MG63 (cell line): ENCODE results near the gene TNFRSF4. TPM values are rescaled to one million over a fixed set of nuclear protein-coding genes. Genes with fewer than 3 reads are reported as not detected.

Experiments
- DNase-seq: peaks from one replicate; pipeline ENCODE4 v3.0.0-alpha.2; 2020
- H3K27me3 ChIP-seq: fragments of 250-450 bp; sonication (Bioruptor Pico); 2 replicates; pipeline ENCODE4 v1.5.1; 2020; ENCODE audit warnings: mild to moderate bottlenecking, moderate library complexity
- H3K36me3 ChIP-seq: fragments of 250-450 bp; sonication (Bioruptor Pico); 2 replicates; pipeline ENCODE4 v1.5.1; 2020; ENCODE audit warnings: mild to moderate bottlenecking, moderate library complexity
- H3K4me3 ChIP-seq: fragments of 250-450 bp; sonication (Bioruptor Pico); 2 replicates; pipeline ENCODE4 v1.5.1; 2020; ENCODE audit warnings: mild to moderate bottlenecking, moderate library complexity
- H3K9me3 ChIP-seq: fragments of 250-450 bp; sonication (Bioruptor Pico); 2 replicates; pipeline ENCODE4 v1.5.1; 2020; ENCODE audit warnings: mild to moderate bottlenecking, moderate library complexity
- total RNA-seq: library from RNA; depleted of rRNA; stranded (reverse); fragments of >200 nt; shearing (Covaris generic); gene quantifications from 2 replicates; pipeline ENCODE4 v1.2.3, GENCODE V29; 2014; ENCODE audit warnings: low replicate concordance

The TNFRSF4 gene
- total RNA-seq, 1 experiment from 2014 or later: not detected

GRCh38 chr1:1237874-1238701 lies 24.1 kb upstream of the TNFRSF4 start:
- Histone ChIP-seq H3K9me3 (no peaks in the 10 kb centered on the region), H3K27me3 (no peaks in the 10 kb centered on the region), H3K4me3 (no peak overlapping the region), H3K36me3 (peaks cover 13% of the 10 kb centered on the region)
- no peak for DNase-seq

- no peak for DNase-seq
- Histone ChIP-seq H3K4me3 (no peak overlapping the region), H3K36me3 (peaks cover 13% of the 10 kb centered on the region), H3K27me3 (no peaks in the 10 kb centered on the region), H3K9me3 (no peaks in the 10 kb centered on the region)
Measured at GRCh38 chr1:1236945-1237873, 23.3 kb upstream of the TNFRSF4 start.

GRCh38 chr1:1236176-1236763 lies 22.3 kb upstream of the TNFRSF4 start:
- no peak overlapping the region for H3K4me3 ChIP-seq
- DNase-seq: no peak
- H3K9me3 ChIP-seq: no peaks in the 10 kb centered on the region

DNA sequence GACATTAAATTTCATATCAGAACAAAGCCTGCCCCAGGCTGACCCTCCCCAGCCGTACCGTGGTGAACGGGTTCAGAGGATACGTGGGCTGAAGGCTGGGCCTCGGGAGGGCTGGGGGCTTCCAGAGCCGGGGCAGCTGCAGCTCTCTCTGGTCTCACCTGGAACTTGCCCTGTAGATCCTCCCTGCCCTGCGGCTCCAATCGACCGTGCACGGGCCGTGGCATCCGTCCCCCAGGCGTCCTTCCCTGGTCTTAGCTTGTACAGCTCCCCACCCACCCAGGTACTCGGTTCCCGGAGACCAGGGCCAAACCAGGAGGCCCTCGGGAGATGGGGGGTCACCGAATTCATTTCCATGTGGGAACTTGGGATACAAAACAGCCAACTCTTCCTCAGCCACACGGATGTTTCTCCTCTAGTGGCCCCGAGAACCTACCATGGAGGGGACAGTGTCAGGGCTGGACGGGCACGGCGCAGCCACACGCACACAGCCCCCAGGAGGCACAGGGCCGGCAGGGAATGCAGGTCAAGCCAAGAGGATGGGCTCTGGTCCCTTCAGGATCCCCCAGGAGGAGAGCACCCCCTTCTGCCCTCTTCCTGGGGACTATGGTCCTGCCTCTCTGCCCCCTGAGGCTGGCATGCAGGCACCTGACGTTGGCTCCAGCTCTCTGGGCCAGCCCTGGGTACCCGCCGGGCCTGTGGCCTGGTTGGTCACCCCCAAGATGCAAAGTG lies 21.2 kb upstream of the TNFRSF4 start:
- H3K9me3 ChIP-seq: no peaks in the 10 kb centered on the region
- DNase-seq: no peak
- no peak overlapping the region for H3K4me3 ChIP-seq
- no peaks in the 10 kb centered on the region for H3K27me3 ChIP-seq
- peaks cover 18% of the 10 kb centered on the region for H3K36me3 ChIP-seq

More at GRCh38 chr1:1236176-1236763, 22.3 kb upstream of the TNFRSF4 start:
- peaks cover 16% of the 10 kb centered on the region for H3K36me3 ChIP-seq
- no peaks in the 10 kb centered on the region for H3K27me3 ChIP-seq

GRCh38 chr1:1234180-1234808 lies 20.3 kb upstream of the TNFRSF4 start:
- Histone ChIP-seq H3K27me3 (no peaks in the 10 kb centered on the region), H3K9me3 (no peaks in the 10 kb centered on the region), H3K36me3 (peaks cover 26% of the 10 kb centered on the region), H3K4me3 (no peak overlapping the region)
- DNase-seq: no peak

DNA sequence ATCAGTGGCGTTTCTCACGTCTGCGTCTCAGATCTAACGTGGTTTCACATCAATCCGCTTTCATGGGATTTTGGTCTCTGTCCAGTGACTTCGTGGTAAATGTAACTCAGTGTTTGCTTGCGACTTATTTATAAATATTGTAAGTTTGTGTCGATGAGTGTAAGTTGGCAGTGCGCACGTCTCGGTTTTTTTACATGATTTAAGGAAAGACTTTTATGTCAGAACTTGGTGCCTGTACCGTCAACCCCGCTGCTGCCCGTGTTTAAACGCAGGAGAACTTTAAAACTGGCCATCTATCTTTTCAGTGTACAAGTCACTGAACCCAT lies 19.6 kb upstream of the TNFRSF4 start:
- H3K27me3 ChIP-seq: no peaks in the 10 kb centered on the region
- no peaks in the 10 kb centered on the region for H3K9me3 ChIP-seq
- no peak overlapping the region for H3K4me3 ChIP-seq
- peaks cover 33% of the 10 kb centered on the region for H3K36me3 ChIP-seq
- no peak for DNase-seq

DNA sequence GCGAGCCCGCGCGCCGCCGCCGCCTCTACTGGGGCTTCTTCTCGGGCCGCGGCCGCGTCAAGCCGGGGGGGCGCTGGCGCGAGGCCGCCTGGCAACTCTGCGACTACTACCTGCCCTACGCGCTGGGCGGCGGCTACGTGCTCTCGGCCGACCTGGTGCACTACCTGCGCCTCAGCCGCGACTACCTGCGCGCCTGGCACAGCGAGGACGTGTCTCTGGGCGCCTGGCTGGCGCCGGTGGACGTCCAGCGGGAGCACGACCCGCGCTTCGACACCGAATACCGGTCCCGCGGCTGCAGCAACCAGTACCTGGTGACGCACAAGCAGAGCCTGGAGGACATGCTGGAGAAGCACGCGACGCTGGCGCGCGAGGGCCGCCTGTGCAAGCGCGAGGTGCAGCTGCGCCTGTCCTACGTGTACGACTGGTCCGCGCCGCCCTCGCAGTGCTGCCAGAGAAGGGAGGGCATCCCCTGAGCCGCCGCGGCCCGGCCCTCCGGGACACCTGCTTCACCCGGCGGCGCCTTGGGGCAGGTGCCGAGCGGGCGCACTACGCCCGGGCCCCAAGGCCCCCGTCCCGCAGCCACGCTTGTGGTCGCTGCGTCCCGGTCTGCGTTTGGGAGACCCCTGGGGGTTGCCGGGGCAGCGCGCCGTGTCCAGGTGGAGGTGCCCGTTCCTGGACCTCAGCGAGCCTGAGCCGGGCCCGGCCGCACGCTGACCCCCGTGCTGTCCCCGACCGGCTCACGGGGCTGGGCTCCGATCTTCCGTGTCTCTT lies 19.0 kb upstream of the TNFRSF4 start:
- DNase-seq: no peak
- peaks cover 39% of the 10 kb centered on the region for H3K36me3 ChIP-seq
- no peaks in the 10 kb centered on the region for H3K9me3 ChIP-seq
- H3K27me3 ChIP-seq: no peaks in the 10 kb centered on the region
- no peak overlapping the region; the same call in 1 of the 2 replicates for H3K4me3 ChIP-seq

DNA sequence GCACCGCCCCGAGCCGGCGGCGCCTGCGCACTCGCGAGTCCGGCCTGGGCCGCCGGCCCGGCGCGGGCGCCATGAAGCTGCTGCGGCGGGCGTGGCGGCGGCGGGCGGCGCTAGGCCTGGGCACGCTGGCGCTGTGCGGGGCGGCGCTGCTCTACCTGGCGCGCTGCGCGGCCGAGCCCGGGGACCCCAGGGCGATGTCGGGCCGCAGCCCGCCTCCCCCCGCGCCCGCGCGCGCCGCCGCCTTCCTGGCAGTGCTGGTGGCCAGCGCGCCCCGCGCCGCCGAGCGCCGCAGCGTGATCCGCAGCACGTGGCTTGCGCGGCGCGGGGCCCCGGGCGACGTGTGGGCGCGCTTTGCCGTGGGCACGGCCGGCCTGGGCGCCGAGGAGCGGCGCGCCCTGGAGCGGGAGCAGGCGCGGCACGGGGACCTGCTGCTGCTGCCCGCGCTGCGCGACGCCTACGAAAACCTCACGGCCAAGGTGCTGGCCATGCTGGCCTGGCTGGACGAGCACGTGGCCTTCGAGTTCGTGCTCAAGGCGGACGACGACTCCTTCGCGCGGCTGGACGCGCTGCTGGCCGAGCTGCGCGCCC lies 18.3 kb upstream of the TNFRSF4 start, which contains the start of gene B3GALT6:
B3GALT6 (plus strand) TSS at position 30 of the 588 bp plus-strand sequence; CDS start at position 72, 42 bp downstream.
- H3K4me3 ChIP-seq: peak within 1 kb of the TSS; percentile 83
- peaks cover 45% of the 10 kb centered on the region for H3K36me3 ChIP-seq
- no peak for DNase-seq
- H3K27me3 ChIP-seq: no peaks in the 10 kb centered on the region
- H3K9me3 ChIP-seq: no peaks in the 10 kb centered on the region

GRCh38 chr1:1231400-1232207 lies 17.7 kb upstream of the TNFRSF4 start, which contains the start of gene SDF4:
Gene SDF4, minus strand, starts transcription at chr1:1232001. Its CDS starts 3,229 bp downstream, at chr1:1228772.
- Histone ChIP-seq H3K27me3 (no peaks in the 10 kb centered on the region), H3K9me3 (no peaks in the 10 kb centered on the region), H3K36me3 (peaks cover 45% of the 10 kb centered on the region), H3K4me3 (peak within 1 kb of the TSS; percentile 83)
- DNase-seq: peak; percentile 94

DNA sequence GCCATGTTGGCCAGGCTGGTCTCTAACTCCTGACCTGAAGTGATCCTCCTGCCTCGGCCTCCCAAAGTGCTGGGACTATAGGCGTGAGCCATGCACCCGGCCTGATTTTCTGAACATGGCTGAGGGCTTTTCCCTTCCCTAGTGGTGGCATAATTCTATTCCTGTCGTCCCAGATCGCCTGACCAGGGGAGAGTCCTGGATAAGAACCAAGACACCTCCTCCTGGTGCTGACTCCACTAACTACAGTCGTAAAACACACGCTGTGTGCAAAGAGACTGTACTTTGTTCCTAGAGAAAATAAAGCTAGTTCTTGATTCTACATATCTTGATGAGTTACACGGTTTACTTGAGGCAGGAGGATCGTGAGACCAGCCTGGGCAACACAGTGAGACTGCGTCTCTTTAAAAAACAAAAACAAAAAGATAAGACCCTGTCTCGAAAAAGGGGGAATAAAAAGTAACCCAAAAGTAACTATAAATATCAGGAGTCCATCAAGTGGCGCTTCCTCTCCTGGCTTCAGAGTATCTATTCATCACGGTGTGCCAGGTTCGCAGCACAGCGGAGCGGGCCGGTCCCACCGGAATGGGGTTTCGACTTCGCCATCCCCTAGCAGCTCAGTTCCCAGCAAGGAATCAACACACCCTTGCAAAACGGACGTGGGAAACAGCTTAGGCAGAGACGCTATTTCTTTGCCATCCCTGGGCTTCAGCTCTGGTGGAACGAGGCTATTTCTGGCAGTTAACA lies 16.9 kb upstream of the TNFRSF4 start:
- Histone ChIP-seq H3K9me3 (no peaks in the 10 kb centered on the region), H3K4me3 (peak overlapping the region; percentile 83), H3K36me3 (peaks cover 45% of the 10 kb centered on the region), H3K27me3 (no peaks in the 10 kb centered on the region)
- peak; percentile 60 for DNase-seq

- no peak for DNase-seq
- peaks cover 45% of the 10 kb centered on the region for H3K36me3 ChIP-seq
- no peak overlapping the region for H3K4me3 ChIP-seq
- no peaks in the 10 kb centered on the region for H3K27me3 ChIP-seq
- H3K9me3 ChIP-seq: no peaks in the 10 kb centered on the region
Measured at GRCh38 chr1:1229770-1230169, 15.8 kb upstream of the TNFRSF4 start.

GRCh38 chr1:1228596-1229321 lies 14.8 kb upstream of the TNFRSF4 start:
- no peak for DNase-seq
- H3K36me3 ChIP-seq: peaks cover 35% of the 10 kb centered on the region

GRCh38 chr1:1228187-1228586 lies 14.2 kb upstream of the TNFRSF4 start:
- H3K9me3 ChIP-seq: no peaks in the 10 kb centered on the region
- no peaks in the 10 kb centered on the region for H3K27me3 ChIP-seq
- peaks cover 33% of the 10 kb centered on the region for H3K36me3 ChIP-seq
- no peak for DNase-seq
- H3K4me3 ChIP-seq: no peak overlapping the region

More at GRCh38 chr1:1228596-1229321, 14.8 kb upstream of the TNFRSF4 start:
- Histone ChIP-seq H3K4me3 (no peak overlapping the region), H3K9me3 (no peaks in the 10 kb centered on the region), H3K27me3 (no peaks in the 10 kb centered on the region)
